CD4-positive, alpha-beta T cell (primary cell): ENCODE measurements around the gene ABCA6. TPM values are rescaled to one million over a fixed set of nuclear protein-coding genes. Genes with fewer than 3 reads are reported as not detected.

ENCODE experiments used
- ATAC-seq: fragments of 200-7000 bp; cut with Tn5 transposase; one replicate; pipeline ENCODE4 v1.10.0; 2022; ENCODE audit warnings: mild to moderate bottlenecking; ENCODE audit not compliant: poor library complexity
- CTCF ChIA-PET: fragments of 350-600 bp; sonication (Branson Sonifier 250); formaldehyde crosslinking; loops from one replicate; lab custom pipeline; 2021; ENCODE audit warnings: antibody characterized with exemption, inconsistent platforms; lab: Charles Lee
- POLR2A ChIA-PET: fragments of 350-600 bp; sonication (Branson Sonifier 250); formaldehyde crosslinking; loops from one replicate; lab custom pipeline; 2021; ENCODE audit warnings: antibody characterized with exemption, inconsistent platforms; lab: Charles Lee
- DNase-seq, 14 experiments: peaks; one replicate each; pipeline ENCODE4 v3.0.0-alpha.2; 2013 to 2020; ENCODE audit warnings: mixed read lengths in 2 of 14
- H3K27ac ChIP-seq, 2 donors: one replicate each; pipeline versions ENCODE4 v1.5.1 to v1.7.0; 2013; ENCODE audit warnings: low read length in 2 of 2, low read depth in 1 of 2, mild to moderate bottlenecking in 1 of 2
- H3K27me3 ChIP-seq, 2 experiments: 1 replicate in 1 of 2; 2 replicates in 1 of 2; pipeline versions ENCODE4 v1.6.1 to v1.7.0; 2013; ENCODE audit warnings: low read length in 2 of 2, control low read depth in 1 of 2, mild to moderate bottlenecking in 1 of 2, moderate library complexity in 1 of 2; ENCODE audit not compliant: insufficient read depth in 2 of 2, control insufficient read depth in 1 of 2
- H3K36me3 ChIP-seq: one replicate; pipeline ENCODE4 v1.6.1; 2013; ENCODE audit warnings: low read length, control low read depth; ENCODE audit not compliant: insufficient read depth
- H3K4me1 ChIP-seq: one replicate; pipeline ENCODE4 v1.6.1; 2013; ENCODE audit warnings: low read length, control low read depth; ENCODE audit not compliant: insufficient read depth
- H3K4me3 ChIP-seq: one replicate; pipeline ENCODE4 v1.5.1; 2013; ENCODE audit warnings: mild to moderate bottlenecking, low read length, moderate library complexity
- H3K9me3 ChIP-seq, 2 experiments: 1 replicate in 1 of 2; 2 replicates in 1 of 2; pipeline versions ENCODE4 v1.6.1 to v1.7.0; 2013; ENCODE audit warnings: low read length in 2 of 2, mild to moderate bottlenecking in 2 of 2, control low read depth in 1 of 2, moderate library complexity in 1 of 2; ENCODE audit not compliant: control insufficient read depth in 1 of 2, insufficient read depth in 1 of 2
- H3K27ac Mint-ChIP-seq: one replicate; pipeline ENCODE4 v1.8.0; 2020; ENCODE audit warnings: mixed read lengths
- H3K27me3 Mint-ChIP-seq: one replicate; pipeline ENCODE4 v1.8.0; 2021; ENCODE audit warnings: mixed read lengths
- H3K36me3 Mint-ChIP-seq: one replicate; pipeline ENCODE4 v1.8.0; 2021; ENCODE audit warnings: low read depth, mixed read lengths
- H3K4me1 Mint-ChIP-seq: one replicate; pipeline ENCODE4 v1.8.0; 2021; ENCODE audit warnings: low read depth, mixed read lengths
- H3K4me3 Mint-ChIP-seq: one replicate; pipeline ENCODE4 v1.8.0; 2020; ENCODE audit warnings: mild to moderate bottlenecking, mixed read lengths
- H3K9me3 Mint-ChIP-seq: one replicate; pipeline ENCODE4 v1.8.0; 2020; ENCODE audit warnings: mixed read lengths
- CTCF ChIP-seq: fragments of 200-600 bp; IDR thresholded peaks from one replicate; pipeline ENCODE4 v1.8.0; 2022; ENCODE audit warnings: antibody characterized with exemption, mild to moderate bottlenecking
- intact Hi-C, 2 experiments: fragments of 100-400 bp; cut with DNase I in 1 of 2; cut with micrococcal nuclease in 1 of 2; formaldehyde crosslinking; loops; one replicate each; pipeline versions ENCODE4 v1.15.1 to v1.9.0; 2023 to 2025; cut with DNase I, micrococcal nuclease
- total RNA-seq, 174 experiments: library from RNA in 2 of 174; stranded (reverse) in 2 of 174; gene quantifications; one replicate each; pipeline ENCODE4 v1.2.3 and lab custom pipeline; 2021 to 2026

The ABCA6 gene
- total RNA-seq, 2 experiments from 2014 or later = 0.22 to 0.25 TPM

GRCh38 chr17:69069226-69069750 lies 72.4 kb downstream of the ABCA6 start:
- H3K27ac ChIP-seq = no peak overlapping the region
- H3K9me3 Mint-ChIP-seq = peaks cover 2% of the 10 kb centered on the region
- H3K36me3 Mint-ChIP-seq = no peaks in the 10 kb centered on the region
- H3K4me1 Mint-ChIP-seq = peaks cover 31% of the 10 kb centered on the region
- POLR2A ChIA-PET = no interaction called here
- H3K27me3 ChIP-seq = no peaks in the 10 kb centered on the region
- TF ChIP-seq CTCF = no peak
- no peaks in the 10 kb centered on the region for H3K36me3 ChIP-seq
- no peak overlapping the region for H3K27ac Mint-ChIP-seq
- peaks cover 12% of the 10 kb centered on the region for H3K4me1 ChIP-seq
- CTCF ChIA-PET = no interaction called here
- H3K4me3 Mint-ChIP-seq = no peak overlapping the region
- intact Hi-C loops = no loop called here
- H3K4me3 ChIP-seq = no peak overlapping the region
- H3K27me3 Mint-ChIP-seq = no peaks in the 10 kb centered on the region
- DNase-seq (no peak), ATAC-seq (no peak)
- peaks cover under 1 to 4% of the 10 kb centered on the region in 2 experiments for H3K9me3 ChIP-seq

- ATAC-seq = no peak
- no peak overlapping the region for H3K4me3 Mint-ChIP-seq
- no peaks in the 10 kb centered on the region for H3K9me3 Mint-ChIP-seq
- Histone ChIP-seq H3K27me3 (no peaks in the 10 kb centered on the region), H3K4me1 (peaks cover 12% of the 10 kb centered on the region), H3K9me3 (peaks cover 0 to 4% of the 10 kb centered on the region in 2 experiments), H3K27ac (no peak overlapping the region), H3K36me3 (no peaks in the 10 kb centered on the region), H3K4me3 (no peak overlapping the region)
- peaks cover 31% of the 10 kb centered on the region for H3K4me1 Mint-ChIP-seq
- H3K27me3 Mint-ChIP-seq = no peaks in the 10 kb centered on the region
- intact Hi-C loops = no loop called here
- ChIA-PET CTCF (no interaction called here), POLR2A (no interaction called here)
- no peak for DNase-seq
- H3K36me3 Mint-ChIP-seq = no peaks in the 10 kb centered on the region
- no peak for TF ChIP-seq CTCF
- no peak overlapping the region for H3K27ac Mint-ChIP-seq
Observed at GRCh38 chr17:69067274-69068047, 74.2 kb downstream of the ABCA6 start.

GRCh38 chr17:69066482-69066881 lies 75.2 kb downstream of the ABCA6 start:
- Histone ChIP-seq H3K27ac (no peak overlapping the region), H3K4me1 (peaks cover 12% of the 10 kb centered on the region), H3K27me3 (no peaks in the 10 kb centered on the region), H3K36me3 (no peaks in the 10 kb centered on the region), H3K9me3 (peaks cover 0 to 4% of the 10 kb centered on the region in 2 experiments), H3K4me3 (no peak overlapping the region)
- ATAC-seq (no peak), DNase-seq (peak in 1 of 14 experiments; percentile 4)
- intact Hi-C loops = no loop called here
- no peak overlapping the region for H3K27ac Mint-ChIP-seq
- CTCF ChIA-PET = no interaction called here
- POLR2A ChIA-PET = no interaction called here
- no peaks in the 10 kb centered on the region for H3K36me3 Mint-ChIP-seq
- no peak for TF ChIP-seq CTCF
- peaks cover 30% of the 10 kb centered on the region for H3K4me1 Mint-ChIP-seq
- H3K9me3 Mint-ChIP-seq = no peaks in the 10 kb centered on the region
- H3K27me3 Mint-ChIP-seq = no peaks in the 10 kb centered on the region
- H3K4me3 Mint-ChIP-seq = no peak overlapping the region
